B cell (primary cell): ENCODE results near the gene DNAH11.

Experiments used
- EZH2 ChIP-seq: IDR thresholded peaks from 2 replicates; pipeline ENCODE4 v1.6.1; 2012; ENCODE audit warnings: borderline replicate concordance, low read depth, mild to moderate bottlenecking, moderate library complexity, low read length; ENCODE audit not compliant: insufficient read depth, poor library complexity, severe bottlenecking
- TF ChIP-seq, protein P1 (sequence below): fragments of 200-600 bp; IDR thresholded peaks from one replicate; pipeline ENCODE4 v1.8.0; 2022; ENCODE audit warnings: antibody characterized with exemption, mild to moderate bottlenecking

DNA sequence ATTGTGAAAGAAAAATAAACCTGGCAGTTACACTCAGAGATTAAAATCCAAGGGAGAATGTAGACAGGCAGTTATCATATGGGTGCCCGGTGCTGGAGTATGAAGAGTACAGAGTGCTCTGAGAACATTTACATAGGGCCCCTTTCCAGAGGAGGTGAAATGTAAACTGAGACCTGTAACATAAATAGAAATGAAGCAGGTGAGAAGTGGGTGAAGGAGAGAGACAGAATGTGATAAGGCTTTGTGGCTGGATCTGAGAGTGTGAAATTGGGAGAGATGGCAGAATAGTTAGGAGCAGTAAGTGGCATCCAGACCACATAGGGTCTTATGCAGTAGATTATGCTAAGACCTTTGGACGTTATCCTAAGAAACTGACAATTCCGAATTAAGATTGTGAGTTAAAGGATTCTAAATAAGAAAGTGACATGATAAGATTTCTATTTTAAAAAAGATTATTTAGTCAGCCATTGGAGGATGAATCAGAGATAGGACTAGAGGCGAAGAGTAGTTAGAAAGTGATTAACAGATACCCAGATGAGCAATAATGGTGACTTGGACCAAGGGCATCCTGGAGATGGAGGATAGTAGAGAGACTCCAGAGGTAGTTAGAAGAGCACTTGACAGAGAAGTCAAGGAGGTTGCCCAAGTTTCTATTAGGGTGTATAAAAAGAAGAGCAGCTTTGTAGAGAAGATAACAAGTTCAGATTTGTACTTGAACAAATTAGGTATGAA is 36.7 kb downstream of the DNAH11 start:
- TF ChIP-seq, protein P1, sequence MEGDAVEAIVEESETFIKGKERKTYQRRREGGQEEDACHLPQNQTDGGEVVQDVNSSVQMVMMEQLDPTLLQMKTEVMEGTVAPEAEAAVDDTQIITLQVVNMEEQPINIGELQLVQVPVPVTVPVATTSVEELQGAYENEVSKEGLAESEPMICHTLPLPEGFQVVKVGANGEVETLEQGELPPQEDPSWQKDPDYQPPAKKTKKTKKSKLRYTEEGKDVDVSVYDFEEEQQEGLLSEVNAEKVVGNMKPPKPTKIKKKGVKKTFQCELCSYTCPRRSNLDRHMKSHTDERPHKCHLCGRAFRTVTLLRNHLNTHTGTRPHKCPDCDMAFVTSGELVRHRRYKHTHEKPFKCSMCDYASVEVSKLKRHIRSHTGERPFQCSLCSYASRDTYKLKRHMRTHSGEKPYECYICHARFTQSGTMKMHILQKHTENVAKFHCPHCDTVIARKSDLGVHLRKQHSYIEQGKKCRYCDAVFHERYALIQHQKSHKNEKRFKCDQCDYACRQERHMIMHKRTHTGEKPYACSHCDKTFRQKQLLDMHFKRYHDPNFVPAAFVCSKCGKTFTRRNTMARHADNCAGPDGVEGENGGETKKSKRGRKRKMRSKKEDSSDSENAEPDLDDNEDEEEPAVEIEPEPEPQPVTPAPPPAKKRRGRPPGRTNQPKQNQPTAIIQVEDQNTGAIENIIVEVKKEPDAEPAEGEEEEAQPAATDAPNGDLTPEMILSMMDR = no peak
- TF ChIP-seq EZH2 = no peak
